ENCODE results near the gene FOLR1.

Gene FOLR1

GRCh38 chr11:72232260-72233055 is 40.5 kb downstream of the FOLR1 start:
- H3K9ac ChIP-seq (ENCODE audit: low read depth, low read length, poor library complexity, severe bottlenecking) = no peak overlapping the region
- no peak overlapping the region for H3K4me2 ChIP-seq (ENCODE audit: low read depth, low read length, poor library complexity, severe bottlenecking)
- no peaks in the 10 kb centered on the region for H3K4me1 ChIP-seq (ENCODE audit: insufficient read depth, low read length, poor library complexity, severe bottlenecking)
- no peak for TF ChIP-seq EZH2phosphoT487 (IDR thresholded peaks at IDR 0.05; ENCODE audit: borderline replicate concordance)
- TF ChIP-seq CTCF (conservative IDR thresholded peaks at IDR 0.05; ENCODE audit: low read length) = no peak
- H4K20me1 ChIP-seq (ENCODE audit: insufficient read depth, low read length, poor library complexity, severe bottlenecking) = no peaks in the 10 kb centered on the region
- H3F3A ChIP-seq (ENCODE audit: low read depth) = peaks cover 3% of the 10 kb centered on the region
- no peaks in the 10 kb centered on the region for H3K9me3 ChIP-seq (ENCODE audit: insufficient read depth, low read depth, low read length)
- H3K4me3 ChIP-seq (ENCODE audit: low read length, poor library complexity, severe bottlenecking) = no peak overlapping the region
- peaks cover 1% of the 10 kb centered on the region; the same call in 1 of the 2 replicates for H3K79me2 ChIP-seq (ENCODE audit: insufficient read depth, low read length)
- no peaks in the 10 kb centered on the region for H3K9me2 ChIP-seq (replicated peaks; ENCODE audit: low read depth, low read length)
- H3K36me3 ChIP-seq (ENCODE audit: insufficient read depth, low read length) = peaks cover 78% of the 10 kb centered on the region; the same call in 1 of the 2 replicates
- H2AFZ ChIP-seq (ENCODE audit: low read length) = no peak overlapping the region
- H3K27me3 ChIP-seq (ENCODE audit: insufficient read depth, low read length, poor library complexity, severe bottlenecking) = no peaks in the 10 kb centered on the region

- H3K9me3 ChIP-seq (ENCODE audit: insufficient read depth, low read depth, low read length) = no peaks in the 10 kb centered on the region
- no peaks in the 10 kb centered on the region for H3K79me2 ChIP-seq (ENCODE audit: insufficient read depth, low read length)
- no peaks in the 10 kb centered on the region for H3K9me2 ChIP-seq (replicated peaks; ENCODE audit: low read depth, low read length)
- H3F3A ChIP-seq (ENCODE audit: low read depth) = peaks cover 3% of the 10 kb centered on the region
- no peak overlapping the region for H3K4me3 ChIP-seq (ENCODE audit: low read length, poor library complexity, severe bottlenecking)
- no peak overlapping the region for H3K4me2 ChIP-seq (ENCODE audit: low read depth, low read length, poor library complexity, severe bottlenecking)
- no peak for TF ChIP-seq EZH2phosphoT487 (IDR thresholded peaks at IDR 0.05; ENCODE audit: borderline replicate concordance)
- TF ChIP-seq CTCF (conservative IDR thresholded peaks at IDR 0.05; ENCODE audit: low read length) = no peak
- H3K4me1 ChIP-seq (ENCODE audit: insufficient read depth, low read length, poor library complexity, severe bottlenecking) = no peaks in the 10 kb centered on the region
- no peaks in the 10 kb centered on the region for H4K20me1 ChIP-seq (ENCODE audit: insufficient read depth, low read length, poor library complexity, severe bottlenecking)
- no peak overlapping the region for H2AFZ ChIP-seq (ENCODE audit: low read length)
- no peaks in the 10 kb centered on the region for H3K27me3 ChIP-seq (ENCODE audit: insufficient read depth, low read length, poor library complexity, severe bottlenecking)
- H3K36me3 ChIP-seq (ENCODE audit: insufficient read depth, low read length) = peaks cover 79% of the 10 kb centered on the region; the same call in 1 of the 2 replicates
- no peak overlapping the region for H3K9ac ChIP-seq (ENCODE audit: low read depth, low read length, poor library complexity, severe bottlenecking)
Observed at GRCh38 chr11:72233056-72233772, 41.3 kb downstream of the FOLR1 start.

- H3K9ac ChIP-seq (ENCODE audit: low read depth, low read length, poor library complexity, severe bottlenecking) = no peak overlapping the region
- H3K9me3 ChIP-seq (ENCODE audit: insufficient read depth, low read depth, low read length) = no peaks in the 10 kb centered on the region
- no peaks in the 10 kb centered on the region for H3K9me2 ChIP-seq (replicated peaks; ENCODE audit: low read depth, low read length)
- peaks cover 81% of the 10 kb centered on the region; the same call in 1 of the 2 replicates for H3K36me3 ChIP-seq (ENCODE audit: insufficient read depth, low read length)
- TF ChIP-seq CTCF (conservative IDR thresholded peaks at IDR 0.05; ENCODE audit: low read length) = no peak
- no peak for TF ChIP-seq EZH2phosphoT487 (IDR thresholded peaks at IDR 0.05; ENCODE audit: borderline replicate concordance)
- no peak overlapping the region for H3K4me2 ChIP-seq (ENCODE audit: low read depth, low read length, poor library complexity, severe bottlenecking)
- no peaks in the 10 kb centered on the region for H3K27me3 ChIP-seq (ENCODE audit: insufficient read depth, low read length, poor library complexity, severe bottlenecking)
- no peaks in the 10 kb centered on the region for H3K79me2 ChIP-seq (ENCODE audit: insufficient read depth, low read length)
- no peak overlapping the region for H2AFZ ChIP-seq (ENCODE audit: low read length)
- peaks cover 3% of the 10 kb centered on the region for H3F3A ChIP-seq (ENCODE audit: low read depth)
- H4K20me1 ChIP-seq (ENCODE audit: insufficient read depth, low read length, poor library complexity, severe bottlenecking) = no peaks in the 10 kb centered on the region
- no peaks in the 10 kb centered on the region for H3K4me1 ChIP-seq (ENCODE audit: insufficient read depth, low read length, poor library complexity, severe bottlenecking)
- H3K4me3 ChIP-seq (ENCODE audit: low read length, poor library complexity, severe bottlenecking) = no peak overlapping the region
Observed at GRCh38 chr11:72233773-72234513, 42.0 kb downstream of the FOLR1 start.
